NCI-H748 (cell line): Measurements from ENCODE around the gene ATP4A.
"Not testable (repeated sequence)": the region's sequence is repeated elsewhere in the genome, so short reads cannot be mapped to it uniquely, and the experiment has no call there.

ENCODE experiments used
- DNase-seq: peaks from one replicate; lab custom pipeline; 2025; ENCODE audit not compliant: unreplicated experiment; lab: John Stamatoyannopoulos, UW

ATP4A gene

DNA sequence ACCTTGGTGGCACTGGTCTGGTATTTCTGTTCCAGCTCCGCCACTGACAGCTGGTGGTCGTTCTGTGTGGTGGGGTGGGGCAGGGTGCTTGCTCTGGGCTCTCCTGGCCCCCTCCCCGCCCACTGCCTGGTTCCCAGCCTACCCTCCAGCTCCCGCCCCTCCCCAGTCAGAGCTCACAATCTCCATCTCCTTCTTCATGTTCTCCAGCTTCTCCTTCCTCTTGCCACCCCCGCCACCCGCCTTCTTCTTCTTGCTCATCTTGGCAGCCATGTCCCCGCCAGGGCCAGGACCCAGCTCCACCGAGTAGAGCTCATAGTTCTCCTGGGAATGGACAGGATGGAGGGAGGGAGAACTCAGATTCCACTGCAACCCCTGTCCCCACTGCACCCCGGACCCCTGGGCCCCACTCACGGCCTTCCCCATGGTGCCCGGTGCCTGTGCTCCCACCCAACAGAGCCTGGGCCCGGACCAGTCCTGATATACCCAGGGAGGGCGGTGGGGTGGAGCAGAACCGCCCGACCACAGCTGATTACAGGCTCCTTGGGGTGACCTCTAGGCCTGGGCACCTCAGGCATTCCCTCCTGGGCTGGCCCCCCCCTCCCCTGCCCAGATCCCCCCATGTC is at the start of gene ATP4A:
ATP4A (minus strand) TSS at position 452 of the 623 bp plus-strand sequence; CDS start at position 423, 29 bp downstream.
- DNase-seq, result no peak

DNA sequence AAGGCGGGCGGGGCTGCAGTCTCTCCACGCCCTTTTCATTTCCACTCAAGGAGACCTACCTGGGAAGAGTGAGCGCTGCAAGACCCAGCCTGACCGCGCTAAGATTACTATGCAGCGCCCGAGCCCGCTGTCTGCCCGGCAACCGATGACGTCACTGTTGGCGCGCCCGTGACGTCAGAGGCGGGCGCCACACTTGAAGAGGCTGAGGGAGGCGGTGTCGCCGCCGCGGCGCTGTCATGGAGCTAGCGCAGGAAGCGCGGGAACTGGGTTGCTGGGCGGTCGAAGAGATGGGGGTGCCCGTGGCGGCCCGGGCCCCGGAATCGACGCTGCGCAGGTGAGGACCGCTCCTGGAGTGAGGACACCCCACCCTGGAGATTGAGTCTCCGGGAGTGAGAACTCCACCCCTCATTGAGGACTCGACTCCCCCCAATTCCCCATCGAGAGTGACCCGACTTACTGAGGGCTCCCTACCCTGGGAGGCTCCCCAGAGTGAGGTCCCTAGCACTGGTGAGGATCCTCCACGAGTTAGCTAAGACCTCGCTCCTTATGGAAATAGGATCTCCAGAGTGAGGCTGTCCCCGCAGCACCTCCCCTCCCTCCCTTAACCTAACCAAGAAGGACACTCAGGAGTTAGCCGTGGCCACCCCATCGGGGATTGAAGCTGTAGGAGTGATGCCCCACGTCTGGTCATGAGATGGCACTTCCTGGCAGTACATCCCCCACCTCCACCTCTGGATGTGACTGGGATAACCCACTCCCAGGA is 49.3 kb upstream of the ATP4A start, which contains the start of gene HAUS5:
HAUS5 (plus strand) TSS at position 177 of the 763 bp plus-strand sequence; CDS start at position 237, 60 bp downstream.
- peak; percentile 96 for DNase-seq

DNA sequence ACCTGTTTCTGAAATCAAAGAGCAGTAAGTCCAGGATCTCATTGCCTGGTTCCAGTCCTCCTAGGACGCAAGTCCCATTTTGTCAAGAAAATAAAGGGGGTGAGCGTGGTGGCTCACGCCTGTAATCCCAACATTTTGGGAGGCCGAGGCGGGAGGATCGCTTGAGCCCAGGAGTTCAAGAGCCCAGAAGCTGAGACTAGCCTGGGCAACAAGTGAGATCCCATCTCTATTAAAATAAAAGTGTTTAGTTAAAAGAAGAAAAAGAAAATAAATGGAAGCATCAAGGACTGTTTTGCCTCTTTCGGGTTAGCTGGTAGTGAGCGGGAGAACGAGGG is 48.7 kb upstream of the ATP4A start:
- no peak for DNase-seq

DNA sequence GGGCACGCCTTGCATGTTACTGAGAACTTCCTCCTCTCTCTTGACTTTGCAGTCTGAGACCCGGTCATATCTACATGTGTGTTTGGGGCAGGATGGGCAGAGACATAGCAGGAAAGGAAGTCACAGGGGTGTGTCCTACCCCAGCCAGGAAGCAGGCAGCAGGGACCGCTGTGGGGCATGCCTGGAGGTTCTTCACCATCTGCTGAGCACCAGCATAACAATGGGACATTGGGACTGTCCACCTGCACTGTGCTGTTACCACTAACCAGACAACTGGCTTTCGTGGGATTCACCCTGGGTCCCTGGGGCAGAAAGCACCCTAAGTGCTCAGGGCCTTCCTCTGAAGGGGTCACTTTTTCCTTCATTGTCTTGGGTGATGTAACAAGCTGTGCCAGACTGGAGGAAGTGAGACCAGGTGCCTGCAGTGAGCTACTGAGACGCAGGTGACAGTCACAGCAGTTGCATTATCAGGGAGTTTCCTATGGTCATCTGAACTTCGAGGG is 46.4 kb upstream of the ATP4A start:
- DNase-seq, result no peak

GRCh38 chr19:35608251-35608650 is 44.8 kb upstream of the ATP4A start:
- no peak for DNase-seq

- no peak for DNase-seq
Observed at GRCh38 chr19:35607661-35608060, 44.2 kb upstream of the ATP4A start.

DNA sequence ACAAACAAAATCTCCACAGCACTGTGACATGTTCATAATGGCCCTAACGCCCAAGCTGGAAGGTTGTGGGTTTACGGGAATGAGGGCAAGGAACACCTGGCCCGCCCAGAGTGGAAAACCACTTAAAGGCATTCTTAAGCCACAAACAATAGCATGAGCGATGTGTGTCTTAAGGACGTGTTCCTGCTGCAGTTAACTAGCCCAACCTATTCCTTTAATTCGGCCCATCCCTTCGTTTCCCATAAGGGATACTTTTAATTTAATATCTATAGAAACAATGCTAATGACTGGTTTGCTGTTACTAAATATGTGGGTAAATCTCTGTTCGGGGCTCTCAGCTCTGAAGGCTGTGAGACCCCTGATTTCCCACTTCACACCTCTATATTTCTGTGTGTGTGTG is 43.7 kb upstream of the ATP4A start:
- DNase-seq, result not testable (repeated sequence)

- not testable (repeated sequence) for DNase-seq
Observed at GRCh38 chr19:35604436-35604835, 41.0 kb upstream of the ATP4A start.

DNA sequence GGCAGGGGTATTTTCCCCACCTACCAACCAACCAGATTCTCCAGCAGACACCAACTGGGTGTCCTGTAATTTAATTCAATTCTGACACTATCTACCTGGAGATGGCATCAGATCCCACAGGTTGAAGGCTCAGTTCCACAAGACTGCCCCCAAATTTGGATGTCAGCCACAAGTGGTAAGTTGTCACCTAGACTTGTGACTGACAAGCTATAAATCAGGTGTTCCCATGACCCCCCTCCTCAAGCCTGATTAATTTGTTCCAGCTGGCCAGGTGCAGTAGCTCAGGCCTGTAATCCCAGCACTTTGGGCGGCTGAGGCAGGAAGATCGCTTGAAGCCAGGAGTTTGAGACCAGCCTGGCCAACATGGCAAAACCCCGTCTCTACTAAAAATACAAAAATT is 38.5 kb upstream of the ATP4A start:
- DNase-seq, result no peak

- DNase-seq, result no peak
Observed at GRCh38 chr19:35596366-35596999, 33.0 kb upstream of the ATP4A start.

- no peak for DNase-seq
Observed at GRCh38 chr19:35595928-35596327, 32.5 kb upstream of the ATP4A start.

GRCh38 chr19:35595026-35595425 is 31.6 kb upstream of the ATP4A start:
- not testable (repeated sequence) for DNase-seq

- peak; percentile 37 for DNase-seq
Observed at GRCh38 chr19:35592226-35592625, 28.8 kb upstream of the ATP4A start.

DNA sequence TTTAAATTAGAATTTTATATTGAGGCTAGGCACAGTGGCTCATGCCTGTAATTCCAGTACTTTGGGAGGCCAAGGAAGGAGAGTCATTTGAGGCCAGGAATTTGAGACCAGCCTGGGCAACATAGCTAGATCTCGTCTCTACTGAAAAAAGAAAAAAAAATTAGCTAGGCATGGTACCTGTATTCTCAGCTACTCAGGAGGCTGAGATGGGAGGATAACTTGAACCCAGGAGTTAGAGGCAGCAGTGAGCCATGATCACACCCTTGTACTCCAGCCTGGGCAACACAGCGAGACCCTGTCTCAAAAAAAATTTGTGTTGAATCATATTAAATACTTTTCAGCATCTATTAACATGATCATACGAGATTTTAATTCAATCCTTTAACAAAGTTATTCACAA is 27.4 kb upstream of the ATP4A start:
- no peak for DNase-seq

DNA sequence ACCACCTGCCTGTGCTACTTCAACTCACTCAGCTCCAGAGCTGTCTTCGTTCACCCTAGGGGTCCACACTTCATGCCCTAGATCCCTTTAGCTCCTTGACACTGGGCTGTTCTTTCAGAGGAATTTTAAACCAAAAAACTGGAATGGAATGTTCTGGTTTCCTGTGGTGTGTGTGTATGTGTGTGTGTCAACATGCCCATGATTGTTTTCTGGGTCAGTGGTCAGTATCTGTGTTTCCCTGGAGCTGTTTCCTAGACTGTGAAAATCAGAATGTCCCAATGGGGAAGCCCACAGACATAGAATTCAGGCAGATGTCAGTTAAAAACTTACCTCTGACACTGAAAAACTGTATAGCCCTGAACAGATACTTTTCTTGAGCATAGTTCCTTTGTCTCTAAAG is 23.9 kb upstream of the ATP4A start:
- DNase-seq, result no peak

GRCh38 chr19:35585848-35586247 is 22.4 kb upstream of the ATP4A start, which contains the start of gene PMIS2:
TSS of gene PMIS2 (plus strand) at chr19:35586173. CDS start at chr19:35586260, 87 bp downstream.
- DNase-seq, result peak; percentile 59

DNA sequence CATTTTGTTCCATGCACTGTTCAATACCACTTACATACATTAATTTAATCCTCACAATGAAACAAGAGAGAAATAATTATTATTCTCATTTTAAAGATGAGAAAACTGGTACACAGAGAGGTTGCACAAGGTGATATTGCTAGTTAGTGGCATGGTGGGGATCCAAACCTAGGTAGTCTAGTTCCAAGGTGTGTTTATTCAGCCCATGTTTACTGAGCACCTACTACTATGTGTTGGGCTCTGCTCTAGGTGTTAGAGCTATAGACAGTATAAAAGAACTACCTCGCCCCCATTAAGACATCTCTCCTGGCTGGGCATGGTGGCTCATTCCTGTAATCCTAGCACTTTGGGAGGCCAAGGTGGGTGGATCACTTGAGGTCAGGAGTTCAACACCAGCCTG is 19.3 kb upstream of the ATP4A start:
- no peak for DNase-seq

DNA sequence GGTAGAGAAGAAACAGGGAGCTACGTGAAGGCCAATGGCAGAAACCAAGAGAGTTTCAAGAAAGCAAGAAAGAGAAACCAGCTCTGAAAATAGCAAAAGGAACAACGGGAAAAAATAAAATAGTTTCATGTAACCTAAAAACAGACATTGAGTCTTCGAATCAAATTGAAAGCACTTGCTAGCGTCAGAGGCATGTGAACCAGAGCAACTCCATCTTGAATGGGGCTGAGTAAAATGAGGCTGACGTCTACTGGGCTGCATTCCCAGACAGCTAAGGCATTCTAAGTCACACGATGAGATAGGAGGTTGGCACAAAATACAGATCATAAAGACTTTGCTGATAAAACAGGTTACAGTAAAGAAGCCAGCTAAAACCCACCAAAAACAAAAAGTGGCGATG is 15.2 kb upstream of the ATP4A start:
- DNase-seq, result no peak

GRCh38 chr19:35577918-35578317 is 14.5 kb upstream of the ATP4A start:
- no peak for DNase-seq

- no peak for DNase-seq
Observed at GRCh38 chr19:35571406-35571965, 8.0 kb upstream of the ATP4A start.

DNA sequence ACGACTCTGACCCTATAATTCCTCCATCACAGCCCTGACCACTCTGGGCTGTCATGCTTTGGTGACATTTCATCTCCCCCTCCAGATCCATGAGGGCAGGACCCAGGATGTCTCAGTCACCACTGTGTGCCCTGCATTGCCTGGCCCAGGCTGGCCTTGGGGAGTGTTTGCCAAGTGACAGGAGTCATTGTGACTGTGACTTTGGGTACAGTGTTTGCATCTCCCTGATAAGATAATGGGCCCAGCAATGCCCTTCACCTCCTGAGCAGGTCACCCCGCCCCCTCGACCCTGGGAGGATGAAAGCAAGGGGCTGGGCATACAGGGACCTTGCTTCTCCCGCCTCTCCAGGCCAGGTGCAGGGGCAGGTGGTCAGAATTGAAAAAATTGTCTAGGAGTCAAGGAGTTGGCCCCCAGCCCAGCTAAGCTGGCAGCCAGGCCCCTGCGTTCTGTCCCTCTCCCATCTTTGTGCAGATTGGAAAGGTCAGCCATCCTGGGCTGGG is 5.9 kb upstream of the ATP4A start:
- no peak for DNase-seq
